Measurements from ENCODE around the gene EIF4G1. TPM values are rescaled to one million over a fixed set of nuclear protein-coding genes. Genes with fewer than 3 reads are reported as not detected.

EIF4G1 gene
- total and polyA plus RNA-seq, 2 experiments from 2014 or later, result 227 to 552 TPM

GRCh38 chr3:184366619-184367289 lies 52.3 kb downstream of the EIF4G1 start (continued):
- TF ChIP-seq, protein P1, sequence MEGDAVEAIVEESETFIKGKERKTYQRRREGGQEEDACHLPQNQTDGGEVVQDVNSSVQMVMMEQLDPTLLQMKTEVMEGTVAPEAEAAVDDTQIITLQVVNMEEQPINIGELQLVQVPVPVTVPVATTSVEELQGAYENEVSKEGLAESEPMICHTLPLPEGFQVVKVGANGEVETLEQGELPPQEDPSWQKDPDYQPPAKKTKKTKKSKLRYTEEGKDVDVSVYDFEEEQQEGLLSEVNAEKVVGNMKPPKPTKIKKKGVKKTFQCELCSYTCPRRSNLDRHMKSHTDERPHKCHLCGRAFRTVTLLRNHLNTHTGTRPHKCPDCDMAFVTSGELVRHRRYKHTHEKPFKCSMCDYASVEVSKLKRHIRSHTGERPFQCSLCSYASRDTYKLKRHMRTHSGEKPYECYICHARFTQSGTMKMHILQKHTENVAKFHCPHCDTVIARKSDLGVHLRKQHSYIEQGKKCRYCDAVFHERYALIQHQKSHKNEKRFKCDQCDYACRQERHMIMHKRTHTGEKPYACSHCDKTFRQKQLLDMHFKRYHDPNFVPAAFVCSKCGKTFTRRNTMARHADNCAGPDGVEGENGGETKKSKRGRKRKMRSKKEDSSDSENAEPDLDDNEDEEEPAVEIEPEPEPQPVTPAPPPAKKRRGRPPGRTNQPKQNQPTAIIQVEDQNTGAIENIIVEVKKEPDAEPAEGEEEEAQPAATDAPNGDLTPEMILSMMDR (conservative IDR thresholded peaks at IDR 0.05; ENCODE audit: low read depth in 2 of 2), result no peak
- TF ChIP-seq CREB1 (CRISPR knock-in tag; IDR thresholded peaks at IDR 0.05; ENCODE audit: low read depth) (no peak), POLR2AphosphoS5 (IDR thresholded peaks at IDR 0.05; ENCODE audit: low read depth) (no peak), EZH2 (IDR thresholded peaks at IDR 0.05; ENCODE audit: low read depth, unreplicated experiment) (no peak), ZNF462 (CRISPR knock-in tag; IDR thresholded peaks at IDR 0.05) (no peak)

GRCh38 chr3:184368116-184368515 lies 53.7 kb downstream of the EIF4G1 start:
- Histone ChIP-seq H3K36me3 (ENCODE audit: insufficient read depth) (peaks cover 24% of the 10 kb centered on the region), H3F3A (replicated peaks; ENCODE audit: low read depth) (peaks cover 11% of the 10 kb centered on the region; the same call in 1 of the 2 replicates), H3K79me2 (replicated peaks; ENCODE audit: insufficient read depth) (peaks cover 26% of the 10 kb centered on the region), H2AFZ (no peak overlapping the region), H3K27me3 (ENCODE audit: insufficient read depth) (no peaks in the 10 kb centered on the region), H3K4me2 (no peak overlapping the region), H3K4me1 (ENCODE audit: insufficient read depth) (peaks cover 22% of the 10 kb centered on the region), H3K9me2 (ENCODE audit: insufficient read depth) (no peaks in the 10 kb centered on the region), H3K4me3 (no peak overlapping the region), H4K20me1 (replicated peaks; ENCODE audit: insufficient read depth) (peaks cover 17% of the 10 kb centered on the region; the same call in 1 of the 2 replicates), H3K27ac (ENCODE audit: low read depth) (no peak overlapping the region)
- Mint-ChIP-seq H3K9me3 (peaks cover 2% of the 10 kb centered on the region; the same call in 1 of the 3 replicates), H3K36me3 (ENCODE audit: low read depth) (peaks cover 57% of the 10 kb centered on the region), H3K4me3 (no peak overlapping the region), H3K27me3 (ENCODE audit: insufficient read depth, low read depth, poor library complexity) (peaks cover 14% of the 10 kb centered on the region), H3K27ac (no peak overlapping the region), H3K4me1 (peaks cover 35% of the 10 kb centered on the region)
- ATAC-seq (no peak), DNase-seq (ENCODE audit: low spot score) (no peak)
- no peak for TF ChIP-seq EZH2phosphoT487 (IDR thresholded peaks at IDR 0.05; ENCODE audit: unreplicated experiment)
- no peak for TF ChIP-seq CREB1 (CRISPR knock-in tag; IDR thresholded peaks at IDR 0.05; ENCODE audit: low read depth)
- no peak for TF ChIP-seq STAT1 (IDR thresholded peaks at IDR 0.05; ENCODE audit: unreplicated experiment)
- TF ChIP-seq, protein P2, sequence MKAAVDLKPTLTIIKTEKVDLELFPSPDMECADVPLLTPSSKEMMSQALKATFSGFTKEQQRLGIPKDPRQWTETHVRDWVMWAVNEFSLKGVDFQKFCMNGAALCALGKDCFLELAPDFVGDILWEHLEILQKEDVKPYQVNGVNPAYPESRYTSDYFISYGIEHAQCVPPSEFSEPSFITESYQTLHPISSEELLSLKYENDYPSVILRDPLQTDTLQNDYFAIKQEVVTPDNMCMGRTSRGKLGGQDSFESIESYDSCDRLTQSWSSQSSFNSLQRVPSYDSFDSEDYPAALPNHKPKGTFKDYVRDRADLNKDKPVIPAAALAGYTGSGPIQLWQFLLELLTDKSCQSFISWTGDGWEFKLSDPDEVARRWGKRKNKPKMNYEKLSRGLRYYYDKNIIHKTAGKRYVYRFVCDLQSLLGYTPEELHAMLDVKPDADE (IDR thresholded peaks at IDR 0.05), result no peak
- no peak for TF ChIP-seq ZNF114 (CRISPR knock-in tag; IDR thresholded peaks at IDR 0.05)
- TF ChIP-seq, protein P1 (conservative IDR thresholded peaks at IDR 0.05; ENCODE audit: low read depth in 2 of 2), result no peak
